Measurements from ENCODE around the gene CRTC3.

Gene CRTC3

DNA sequence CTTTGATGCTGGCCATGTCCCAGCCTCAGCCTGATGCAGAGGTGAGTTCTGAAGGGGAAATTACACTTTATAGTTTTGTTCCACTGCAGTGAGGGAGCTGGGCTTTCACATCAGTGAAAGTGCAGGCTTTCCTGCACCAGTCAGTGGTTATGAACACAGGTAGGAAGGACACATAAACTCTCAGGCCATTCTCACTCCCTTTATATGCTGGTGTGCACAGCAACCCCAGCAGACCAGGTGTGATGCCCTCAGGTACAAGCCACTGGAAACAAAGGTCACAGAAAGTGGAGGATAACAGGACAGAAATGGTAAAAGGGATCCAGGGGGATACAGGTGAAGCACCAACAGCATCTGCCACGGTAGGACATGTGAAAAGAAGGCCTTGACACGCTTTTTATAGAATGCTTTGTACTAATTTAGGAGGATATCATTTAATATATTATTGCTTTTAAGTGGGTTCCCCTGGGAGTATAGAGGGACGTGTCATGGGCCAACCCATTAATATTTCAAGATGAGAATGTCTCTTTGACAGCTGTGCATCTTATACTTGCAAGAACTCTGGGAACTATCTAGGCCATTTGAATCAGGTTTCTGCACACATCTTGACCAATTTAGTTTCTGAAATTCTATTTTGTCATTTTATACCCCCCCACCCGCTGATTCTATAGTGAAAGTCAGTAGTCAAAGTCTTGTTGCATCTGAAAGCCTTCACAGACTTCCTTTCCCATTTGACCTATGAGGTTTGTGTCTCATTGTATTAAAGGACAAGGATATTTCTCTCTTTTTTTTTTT is 162.5 kb downstream of the CRTC3 start:
- H3K36me3 ChIP-seq (ENCODE audit: control insufficient read depth, insufficient read depth, low read length), result no peaks in the 10 kb centered on the region
- no peaks in the 10 kb centered on the region for H3K27me3 ChIP-seq (ENCODE audit: control insufficient read depth, insufficient read depth, low read length)
- no peaks in the 10 kb centered on the region for H3K9me3 ChIP-seq (ENCODE audit: control insufficient read depth, insufficient read depth, low read length)
- no peaks in the 10 kb centered on the region for H3K4me1 ChIP-seq (ENCODE audit: control insufficient read depth, insufficient read depth, low read length)
- no peak overlapping the region for H3K9ac ChIP-seq (ENCODE audit: low read depth, low read length)
- no peak overlapping the region for H3K4me3 ChIP-seq (ENCODE audit: low read depth, low read length)
